Measurements from ENCODE around the gene RNPEPL1. TPM values are rescaled to one million over a fixed set of nuclear protein-coding genes. Genes with fewer than 3 reads are reported as not detected.
A peak's percentile ranks its signal among the peaks of the same experiment; 100 is the strongest.
"Not testable (repeated sequence)": the region's sequence is repeated elsewhere in the genome, so short reads cannot be mapped to it uniquely, and the experiment has no call there.

The RNPEPL1 gene, protein sequence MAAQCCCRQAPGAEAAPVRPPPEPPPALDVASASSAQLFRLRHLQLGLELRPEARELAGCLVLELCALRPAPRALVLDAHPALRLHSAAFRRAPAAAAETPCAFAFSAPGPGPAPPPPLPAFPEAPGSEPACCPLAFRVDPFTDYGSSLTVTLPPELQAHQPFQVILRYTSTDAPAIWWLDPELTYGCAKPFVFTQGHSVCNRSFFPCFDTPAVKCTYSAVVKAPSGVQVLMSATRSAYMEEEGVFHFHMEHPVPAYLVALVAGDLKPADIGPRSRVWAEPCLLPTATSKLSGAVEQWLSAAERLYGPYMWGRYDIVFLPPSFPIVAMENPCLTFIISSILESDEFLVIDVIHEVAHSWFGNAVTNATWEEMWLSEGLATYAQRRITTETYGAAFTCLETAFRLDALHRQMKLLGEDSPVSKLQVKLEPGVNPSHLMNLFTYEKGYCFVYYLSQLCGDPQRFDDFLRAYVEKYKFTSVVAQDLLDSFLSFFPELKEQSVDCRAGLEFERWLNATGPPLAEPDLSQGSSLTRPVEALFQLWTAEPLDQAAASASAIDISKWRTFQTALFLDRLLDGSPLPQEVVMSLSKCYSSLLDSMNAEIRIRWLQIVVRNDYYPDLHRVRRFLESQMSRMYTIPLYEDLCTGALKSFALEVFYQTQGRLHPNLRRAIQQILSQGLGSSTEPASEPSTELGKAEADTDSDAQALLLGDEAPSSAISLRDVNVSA
- polyA plus RNA-seq (2013, experiment 1 of 2; ENCODE audit: insufficient read length): 41.6 TPM
- polyA plus RNA-seq (2013, experiment 2 of 2; ENCODE audit: insufficient read length): 42.9 TPM

GRCh38 chr2:240567872-240568677 is at the start of gene RNPEPL1:
TSS of gene RNPEPL1 (plus strand) at chr2:240568484. CDS start at chr2:240568587, 103 bp downstream.
- DNase-seq: peak; percentile 47

- DNase-seq: no peak
Observed at GRCh38 chr2:240518981-240519380, 49.3 kb upstream of the RNPEPL1 start.

DNA sequence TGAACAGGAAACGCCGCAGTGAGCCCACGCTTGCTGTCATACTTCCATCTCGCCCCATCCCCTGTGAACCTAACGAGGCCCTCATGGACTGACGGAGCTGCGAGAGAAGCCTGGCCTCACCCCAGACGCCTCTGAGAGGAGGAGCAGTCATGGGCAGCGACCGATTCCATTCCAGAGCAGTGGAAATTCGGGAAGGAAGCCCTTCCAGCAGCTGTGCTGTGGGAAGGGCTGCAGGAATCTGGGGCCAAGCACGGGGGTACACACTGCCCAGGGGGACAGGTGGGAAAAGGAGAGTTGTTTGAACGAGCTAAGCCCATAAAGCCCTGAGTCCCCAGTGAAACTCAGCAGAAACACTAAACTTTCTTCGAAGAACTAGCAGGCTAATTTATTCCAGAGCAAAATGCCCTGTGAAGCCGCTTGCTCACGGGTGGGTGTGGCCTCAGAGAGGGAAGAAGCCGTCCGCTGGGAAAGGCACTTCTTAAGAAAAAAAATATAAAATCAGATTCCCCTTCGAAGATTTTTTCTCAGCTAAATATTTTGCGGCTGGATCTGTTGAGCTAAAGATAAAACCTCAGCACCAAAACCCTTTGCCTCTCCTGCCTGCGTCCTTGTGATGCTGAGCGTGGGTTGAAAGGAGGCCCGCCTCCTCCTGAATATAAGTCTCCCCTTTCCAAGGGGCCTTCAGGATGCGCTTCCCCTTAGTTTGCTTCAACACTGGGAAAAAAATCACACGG is 48.7 kb upstream of the RNPEPL1 start:
- peak; percentile 42 for DNase-seq

DNA sequence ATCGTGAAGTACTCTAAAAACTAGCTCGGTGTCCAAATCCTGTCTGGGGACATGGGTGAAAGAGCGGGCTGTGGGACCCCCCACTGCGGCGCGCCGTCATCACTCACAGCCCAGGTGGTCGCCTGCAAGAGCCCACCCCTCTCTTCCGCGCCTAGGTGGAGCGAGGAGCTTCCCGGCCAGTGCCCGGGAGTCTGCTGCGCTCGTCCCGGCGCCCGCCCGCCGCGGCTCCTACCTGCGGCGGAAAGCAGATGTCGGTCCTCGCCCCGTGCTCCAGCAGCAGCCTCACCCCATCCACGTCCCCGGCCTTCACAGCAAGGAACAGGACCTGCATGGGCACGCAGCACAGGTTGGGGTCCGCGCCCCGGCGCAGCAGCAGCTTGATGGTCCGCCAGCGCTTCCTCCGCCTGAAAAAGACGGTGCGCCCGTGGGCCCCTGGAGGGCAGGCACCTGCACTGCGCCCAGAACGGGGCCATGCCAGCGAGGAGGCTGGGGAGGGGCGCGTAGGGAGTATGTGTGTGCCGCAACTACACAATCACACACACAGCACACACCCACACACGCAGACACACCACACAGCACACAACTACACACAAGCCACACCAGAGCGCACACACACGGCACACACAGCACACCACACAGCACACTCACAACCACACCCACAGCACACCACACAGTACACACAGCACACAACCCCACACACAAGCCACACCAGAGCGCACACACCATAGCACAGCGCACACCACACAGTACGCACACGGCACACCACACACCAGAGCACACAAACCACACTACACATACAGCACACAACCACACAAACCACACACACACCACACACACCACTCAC is 47.9 kb upstream of the RNPEPL1 start:
- no peak for DNase-seq

GRCh38 chr2:240520974-240521350 is 47.3 kb upstream of the RNPEPL1 start:
- no peak for DNase-seq

- not testable (repeated sequence) for DNase-seq
Observed at GRCh38 chr2:240521885-240522284, 46.4 kb upstream of the RNPEPL1 start.

GRCh38 chr2:240522406-240522805 is 45.9 kb upstream of the RNPEPL1 start:
- DNase-seq: no peak

DNA sequence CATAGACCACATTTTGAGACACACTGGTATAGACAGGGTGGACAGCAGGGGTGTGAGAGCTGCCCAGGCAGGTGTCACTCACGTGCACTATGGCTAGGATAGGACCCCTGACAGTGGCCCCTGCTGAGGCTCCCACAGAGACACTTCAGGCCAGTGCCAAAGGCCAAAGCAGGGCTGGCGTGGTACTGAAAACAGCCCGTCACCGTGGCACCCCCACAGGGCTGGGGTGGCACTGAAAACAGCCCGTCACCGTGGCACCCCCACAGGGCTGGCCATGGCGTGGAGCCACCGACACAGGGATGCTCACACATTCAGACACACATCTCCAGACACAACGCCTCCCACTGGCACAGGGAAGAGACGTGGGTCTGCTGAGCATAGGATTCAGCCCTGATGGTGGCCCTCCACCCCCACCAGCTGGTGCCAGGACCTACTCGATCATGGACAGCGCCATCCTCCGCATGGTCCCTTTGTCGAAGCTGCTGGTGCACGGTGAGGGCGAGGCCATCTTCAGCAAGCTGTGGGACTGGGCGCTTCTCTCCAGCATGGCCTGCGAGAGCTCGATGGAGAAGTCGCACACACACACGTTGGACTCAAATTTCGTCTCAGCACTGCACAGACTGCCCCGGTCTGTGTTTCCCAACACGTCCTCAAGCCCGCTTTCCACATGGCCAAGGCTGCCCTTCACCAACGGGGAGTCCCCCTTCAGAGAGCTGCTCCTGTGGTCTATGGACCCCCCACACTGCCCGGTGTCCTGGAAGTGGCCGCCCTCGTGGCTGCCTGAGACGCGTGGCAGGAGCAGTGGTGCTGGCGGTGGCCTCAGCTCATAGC is 44.6 kb upstream of the RNPEPL1 start:
- no peak for DNase-seq

DNA sequence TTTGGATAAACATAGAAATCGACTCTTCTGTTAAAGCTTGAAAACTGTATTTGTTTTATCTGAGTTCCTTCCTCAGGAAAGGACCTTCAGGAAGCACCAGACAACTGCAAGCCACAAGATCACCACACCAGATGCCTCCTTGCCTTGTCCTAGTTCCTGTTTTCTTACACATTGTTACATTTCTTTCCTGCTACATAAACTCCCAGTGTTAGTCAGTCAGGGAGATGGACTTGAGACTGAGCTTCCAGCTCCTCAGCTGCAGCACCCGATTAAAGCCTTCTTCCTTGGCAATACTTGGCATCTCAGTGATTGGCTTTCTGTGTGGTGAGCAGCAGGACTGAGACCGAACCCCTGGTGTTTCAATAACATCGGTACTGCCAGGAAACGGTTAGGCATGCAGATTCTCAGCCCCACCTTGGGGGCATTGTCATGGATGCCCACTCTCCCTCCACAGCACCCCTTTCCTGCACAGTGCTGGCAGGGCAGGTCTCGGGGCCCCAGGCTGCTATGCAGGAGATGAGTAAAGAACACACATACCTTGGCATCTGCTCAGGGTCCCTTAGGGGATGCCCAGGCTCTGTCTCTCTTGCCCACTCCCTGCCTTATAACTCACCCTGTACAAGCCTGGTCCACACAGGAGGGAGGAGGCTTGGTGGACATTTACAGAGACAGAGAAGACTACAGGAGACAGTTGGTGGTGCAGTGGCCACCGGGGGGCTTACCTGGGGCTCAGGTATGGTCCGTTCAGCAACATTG is 43.1 kb upstream of the RNPEPL1 start:
- DNase-seq: no peak

DNA sequence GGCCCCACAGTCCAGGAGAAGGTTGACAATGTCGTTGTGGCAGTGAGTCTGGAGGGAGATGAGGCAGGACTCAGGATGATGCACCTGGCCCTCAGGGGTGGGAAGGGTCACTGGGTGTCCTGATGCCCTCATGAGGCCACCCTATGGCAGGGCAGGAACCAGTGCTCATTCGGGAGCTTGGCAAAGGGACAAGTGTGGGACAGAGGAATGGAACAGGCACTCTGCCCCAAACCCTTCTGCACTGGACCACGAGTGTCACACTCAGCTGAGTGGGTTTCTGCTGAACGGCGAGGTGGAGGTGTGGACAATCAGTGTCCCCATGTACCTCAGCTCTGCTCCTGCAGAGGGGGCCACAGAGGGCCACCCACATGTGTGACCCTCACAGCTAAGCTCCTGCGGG is 42.5 kb upstream of the RNPEPL1 start:
- DNase-seq: no peak

- no peak for DNase-seq
Observed at GRCh38 chr2:240526521-240526920, 41.8 kb upstream of the RNPEPL1 start.

DNA sequence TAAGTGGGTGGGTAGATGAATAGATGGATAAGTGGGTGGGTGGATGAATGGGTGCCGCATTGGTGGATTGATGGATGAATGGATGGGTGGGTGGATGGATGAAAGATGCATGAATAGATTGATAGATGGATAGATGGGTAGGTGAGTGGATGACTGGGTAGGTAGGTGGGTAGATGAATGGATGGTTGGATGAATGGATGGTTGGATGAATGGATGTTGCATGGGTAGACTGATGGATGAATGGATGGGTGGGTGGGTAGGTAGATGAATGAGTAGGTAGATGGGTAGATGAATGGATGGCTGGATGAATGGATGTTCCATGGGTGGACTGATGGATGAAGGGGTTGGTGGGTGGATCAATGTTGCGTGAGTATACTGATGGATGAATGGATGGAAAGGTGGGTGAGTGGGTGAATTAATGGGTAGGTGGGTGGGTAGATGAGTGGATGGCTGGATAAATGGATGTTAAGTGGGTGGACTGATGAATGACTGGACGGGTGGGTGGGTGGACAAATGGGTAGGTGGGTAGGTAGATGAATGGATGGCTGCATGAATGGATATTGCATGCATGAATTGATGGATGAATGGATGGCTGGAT is 41.0 kb upstream of the RNPEPL1 start:
- no peak for DNase-seq

DNA sequence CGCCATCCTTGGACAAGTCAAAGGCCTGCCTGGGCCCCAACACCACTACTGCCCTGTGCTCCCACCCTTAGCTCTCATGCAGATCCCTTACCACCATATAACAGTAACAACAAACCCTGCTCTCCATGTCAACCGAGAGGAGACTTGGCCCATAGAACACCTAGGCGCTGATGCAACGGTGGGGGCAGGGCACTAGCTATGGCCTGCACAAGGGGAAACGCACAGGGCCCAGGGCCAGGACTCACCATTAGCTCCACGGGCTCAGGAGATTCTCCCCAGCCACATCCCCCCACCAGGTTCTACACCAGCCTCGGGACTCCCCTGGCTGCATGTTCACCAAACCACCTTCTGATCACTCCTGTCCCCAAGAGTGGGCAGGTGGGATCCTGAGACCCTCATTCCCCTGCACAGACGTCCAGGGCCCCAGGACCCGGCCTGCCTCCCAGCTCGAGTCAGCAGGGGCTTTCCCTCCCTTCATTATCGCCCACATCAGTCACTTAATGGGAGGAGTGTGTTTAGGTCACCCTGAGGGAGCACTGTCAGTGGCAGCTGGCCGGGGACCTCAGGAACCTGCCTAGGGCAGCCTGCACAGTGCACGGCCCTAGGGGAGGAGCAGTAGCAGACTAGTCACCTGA is 39.8 kb upstream of the RNPEPL1 start:
- no peak for DNase-seq

DNA sequence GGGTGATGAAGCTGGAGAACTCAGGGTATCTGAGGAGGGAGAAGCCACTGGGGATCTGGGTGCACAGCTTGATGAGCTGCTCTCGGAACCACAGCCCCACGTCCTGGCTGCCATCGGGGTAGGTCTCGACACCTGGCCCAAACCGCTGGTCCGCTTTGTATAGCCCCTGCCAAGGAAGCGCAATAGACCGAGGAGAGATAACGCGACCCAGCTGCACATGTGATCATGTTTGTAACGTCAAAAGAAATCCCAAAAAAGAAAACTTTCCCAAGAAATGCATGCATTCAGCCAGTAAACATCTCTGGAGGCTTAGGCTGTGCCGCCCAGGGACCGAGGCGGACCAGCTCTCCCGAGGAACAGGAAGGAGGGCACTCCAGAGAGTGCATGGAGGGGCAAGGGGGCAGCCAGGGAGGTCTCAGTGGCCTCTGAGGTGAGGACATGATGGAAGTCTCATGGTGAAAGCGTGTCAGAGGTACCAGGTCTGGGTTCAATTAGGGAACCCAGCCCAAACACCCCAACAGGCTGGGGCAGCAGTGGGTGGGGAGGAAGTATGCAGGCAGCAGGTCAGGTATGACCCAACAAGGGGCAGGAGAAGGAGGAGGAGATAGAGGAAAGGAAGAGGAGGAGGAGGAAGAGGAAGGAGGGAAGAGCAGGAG is 38.8 kb upstream of the RNPEPL1 start:
- no peak for DNase-seq

- DNase-seq: no peak
Observed at GRCh38 chr2:240530181-240530580, 38.1 kb upstream of the RNPEPL1 start.

DNA sequence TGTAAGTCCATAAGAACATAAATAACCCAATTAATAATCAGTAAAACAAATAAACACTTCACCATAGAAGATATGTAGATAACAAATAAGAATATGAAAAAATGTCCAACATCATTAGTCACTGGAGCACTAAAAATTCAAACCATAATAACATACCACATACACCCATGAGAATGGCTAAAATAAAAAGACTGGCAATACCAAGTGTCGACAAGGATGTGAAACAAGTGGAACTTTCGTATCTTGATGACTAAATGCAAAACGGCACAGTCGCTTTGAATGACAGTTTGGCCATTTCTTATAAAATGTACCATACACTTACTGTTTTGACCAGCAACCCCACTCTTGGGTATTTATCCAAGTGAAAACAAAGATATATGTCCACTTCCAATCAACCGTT is 37.2 kb upstream of the RNPEPL1 start:
- DNase-seq: no peak

- DNase-seq: no peak
Observed at GRCh38 chr2:240532031-240532775, 36.1 kb upstream of the RNPEPL1 start.
